Left renal pelvis (tissue), 4 donors: ENCODE results near the gene MED27. TPM values are rescaled to one million over a fixed set of nuclear protein-coding genes. Genes with fewer than 3 reads are reported as not detected.

ENCODE experiments used
- DNase-seq, 4 donors: peaks; one replicate each; pipeline ENCODE4 v3.0.0-alpha.2; 2013; ENCODE audit warnings: low read depth in 4 of 4, low spot score in 3 of 4
- polyA plus RNA-seq, 4 donors: library from polyadenylated mRNA; unstranded; fragments of 120-200 nt; gene quantifications; one replicate each; pipeline ENCODE4 v1.2.1, GENCODE V29; 2013; ENCODE audit not compliant: insufficient read length in 4 of 4

Gene MED27
- polyA plus RNA-seq, 4 donors = 17.1 to 22.4 (median 21.8) TPM

DNA sequence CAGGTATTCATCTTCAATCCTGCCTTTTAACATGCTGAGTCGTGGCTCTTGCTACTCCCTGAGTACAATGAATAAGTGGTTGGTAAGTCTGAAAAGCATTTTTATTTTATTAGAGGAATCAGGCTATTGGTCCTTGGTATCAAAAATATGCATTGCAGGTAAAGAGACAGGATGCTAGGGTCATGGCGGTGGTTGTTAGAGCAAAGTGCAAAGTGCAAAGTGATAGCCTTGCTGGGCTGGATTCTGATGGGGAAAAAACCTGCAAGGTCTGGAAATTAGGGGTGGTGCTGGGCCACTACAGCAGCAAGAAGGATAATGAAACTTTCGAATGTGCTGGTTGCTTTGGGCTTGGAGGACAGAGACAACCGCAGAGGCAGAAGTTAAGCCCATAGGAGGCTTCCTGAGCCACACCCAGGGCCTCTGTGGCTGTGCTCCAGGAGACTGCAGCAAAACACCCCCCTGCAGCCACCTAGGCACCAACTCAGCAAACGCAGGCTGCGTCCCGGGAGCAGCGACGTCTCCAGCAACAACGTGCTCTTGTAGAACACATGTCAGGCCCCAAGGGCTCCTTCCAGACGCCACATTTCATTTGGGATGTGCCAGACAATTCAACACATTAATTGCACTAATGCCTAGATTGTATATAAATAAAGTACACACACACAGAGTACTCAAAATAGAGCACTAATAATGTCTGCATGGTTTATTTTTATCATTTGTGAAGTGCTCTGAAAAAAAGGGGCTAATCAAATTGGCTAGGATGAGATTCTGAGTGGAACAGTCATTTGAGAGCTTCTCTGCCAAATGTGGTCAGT lies 190.0 kb downstream of the MED27 start:
- no peak for DNase-seq

GRCh38 chr9:131888923-131889322 lies 190.7 kb downstream of the MED27 start:
- DNase-seq = no peak

DNA sequence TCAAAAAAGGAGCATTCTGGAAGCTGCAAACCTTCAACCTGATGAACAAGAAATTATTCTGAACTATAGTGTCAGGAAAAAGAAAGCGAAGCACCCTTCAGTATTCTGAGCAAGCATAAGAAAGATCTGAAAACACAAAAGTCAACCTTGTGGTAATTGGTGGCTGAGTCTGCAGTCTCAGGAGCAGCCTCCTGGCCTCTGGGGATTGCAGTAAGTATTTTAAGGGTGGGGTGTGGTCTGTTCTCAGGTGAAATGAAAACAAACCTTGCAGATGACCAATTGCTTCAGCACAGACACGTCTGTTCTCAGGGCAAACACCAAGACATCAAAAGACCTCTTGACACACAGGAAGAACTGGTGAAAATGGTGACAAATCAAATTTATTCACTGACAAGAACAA lies 192.0 kb downstream of the MED27 start:
- DNase-seq = no peak

DNA sequence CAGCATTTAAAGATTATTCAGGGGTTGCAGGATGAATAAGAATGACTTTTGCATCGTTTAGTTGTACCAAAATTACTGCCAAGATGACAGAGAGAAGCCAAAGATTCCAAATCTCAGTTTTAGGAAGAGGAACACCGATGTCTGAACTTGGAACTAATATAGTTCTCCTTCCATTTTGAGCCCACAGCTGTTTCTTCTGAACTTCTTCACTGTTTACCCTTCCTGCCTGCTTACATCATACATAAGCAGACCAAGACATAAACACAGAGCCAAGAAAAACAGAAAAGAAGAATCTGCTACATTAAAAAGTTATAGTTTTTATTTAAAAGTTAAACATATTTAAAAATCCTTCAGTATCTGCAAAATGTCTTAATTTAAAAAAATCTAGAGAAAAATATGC lies 192.8 kb downstream of the MED27 start:
- DNase-seq = peak in 1 of 4 donors; percentile 10

DNA sequence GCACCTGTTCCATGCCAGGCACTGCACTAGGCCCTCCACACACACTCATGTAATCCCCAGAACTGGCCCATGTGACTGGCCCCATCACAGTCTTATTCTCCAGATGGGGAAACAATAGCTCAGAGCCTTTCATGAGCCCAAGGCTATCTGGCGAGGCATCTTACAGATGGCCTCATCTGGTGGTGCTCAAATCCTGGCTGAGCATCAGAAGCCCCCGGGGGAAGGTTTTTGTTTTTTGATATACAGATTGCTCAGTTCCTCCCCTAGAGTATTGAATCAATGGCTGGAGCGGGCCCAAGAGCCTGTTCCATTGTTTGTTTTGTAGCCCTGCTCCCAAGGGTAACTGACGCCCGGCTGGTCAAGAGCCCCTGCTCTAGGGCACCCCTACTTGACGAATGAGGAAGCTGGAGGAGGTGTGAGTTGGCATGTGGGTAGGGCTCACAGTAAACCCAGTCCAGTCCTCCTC lies 194.5 kb downstream of the MED27 start:
- DNase-seq = no peak

DNA sequence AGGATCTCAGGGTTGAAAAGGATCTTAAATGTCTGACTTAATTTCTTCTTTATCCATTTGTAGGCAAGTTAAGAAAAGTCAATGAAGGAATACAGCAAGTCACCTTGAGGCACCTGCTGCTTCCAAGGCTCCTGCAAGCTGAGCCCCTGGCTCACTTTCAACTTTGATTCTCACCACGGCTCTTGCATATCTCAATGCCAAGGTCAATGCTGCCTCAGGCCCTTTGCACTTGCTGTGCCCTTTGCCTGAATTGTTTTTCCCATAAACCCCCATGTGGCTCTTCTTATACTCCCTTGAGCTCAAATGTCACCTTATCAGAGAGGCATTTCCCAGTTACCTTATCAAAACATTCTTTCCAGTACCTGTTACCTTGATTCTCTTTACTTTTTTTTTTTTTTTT lies 195.4 kb downstream of the MED27 start:
- DNase-seq = no peak

DNA sequence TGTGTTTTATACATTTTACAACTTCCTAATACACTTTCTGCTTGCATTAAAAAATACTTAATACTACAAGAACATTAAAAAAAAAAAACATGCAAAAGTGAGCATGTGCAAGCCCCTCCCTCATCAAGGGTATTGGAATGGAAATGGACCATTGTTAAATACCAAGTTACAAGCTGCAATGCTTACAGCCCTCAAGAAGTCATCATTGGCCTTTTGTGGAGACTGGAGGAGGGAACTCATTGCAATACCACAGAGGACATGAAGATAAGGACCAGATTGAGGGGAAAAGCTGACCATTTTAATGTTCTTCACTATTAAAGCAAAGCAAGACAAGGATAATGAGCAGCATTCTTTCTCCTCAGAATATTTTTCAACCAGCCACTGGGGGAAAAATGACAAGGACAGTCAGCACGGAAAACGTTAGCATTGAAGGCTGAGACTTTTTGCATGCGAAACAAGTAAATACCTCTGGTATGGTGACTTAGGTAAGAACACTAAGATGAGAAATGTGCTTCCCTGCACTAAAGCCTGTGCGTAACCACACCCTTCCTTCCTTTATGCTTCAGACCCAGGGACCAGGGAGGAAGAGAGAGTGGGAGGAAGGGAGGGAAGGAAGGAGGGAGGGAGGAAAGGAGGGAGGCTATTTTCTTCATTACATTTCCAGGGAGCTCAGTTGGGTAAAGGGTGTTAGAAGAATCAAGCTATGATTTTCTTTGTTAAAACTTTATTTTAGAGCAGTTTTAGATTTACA lies 198.7 kb downstream of the MED27 start:
- DNase-seq = no peak

DNA sequence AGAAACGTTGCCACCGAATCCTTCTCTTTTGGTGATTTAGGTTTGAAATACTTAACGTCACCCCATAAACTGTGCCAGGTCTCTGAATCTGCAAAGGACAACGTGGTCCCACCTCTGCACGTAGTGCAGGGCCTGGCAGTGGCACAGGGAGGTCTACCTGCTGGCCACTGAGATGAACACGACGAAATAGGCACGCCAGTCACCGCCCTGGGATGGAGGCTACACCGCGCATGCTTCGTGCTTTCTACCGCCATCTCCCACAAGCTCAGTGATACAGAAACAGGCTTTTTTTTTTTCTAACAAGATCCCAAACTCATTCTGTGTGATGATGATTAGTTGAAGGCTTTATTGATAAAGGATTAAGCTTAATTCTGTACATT lies 199.8 kb downstream of the MED27 start:
- DNase-seq = no peak

DNA sequence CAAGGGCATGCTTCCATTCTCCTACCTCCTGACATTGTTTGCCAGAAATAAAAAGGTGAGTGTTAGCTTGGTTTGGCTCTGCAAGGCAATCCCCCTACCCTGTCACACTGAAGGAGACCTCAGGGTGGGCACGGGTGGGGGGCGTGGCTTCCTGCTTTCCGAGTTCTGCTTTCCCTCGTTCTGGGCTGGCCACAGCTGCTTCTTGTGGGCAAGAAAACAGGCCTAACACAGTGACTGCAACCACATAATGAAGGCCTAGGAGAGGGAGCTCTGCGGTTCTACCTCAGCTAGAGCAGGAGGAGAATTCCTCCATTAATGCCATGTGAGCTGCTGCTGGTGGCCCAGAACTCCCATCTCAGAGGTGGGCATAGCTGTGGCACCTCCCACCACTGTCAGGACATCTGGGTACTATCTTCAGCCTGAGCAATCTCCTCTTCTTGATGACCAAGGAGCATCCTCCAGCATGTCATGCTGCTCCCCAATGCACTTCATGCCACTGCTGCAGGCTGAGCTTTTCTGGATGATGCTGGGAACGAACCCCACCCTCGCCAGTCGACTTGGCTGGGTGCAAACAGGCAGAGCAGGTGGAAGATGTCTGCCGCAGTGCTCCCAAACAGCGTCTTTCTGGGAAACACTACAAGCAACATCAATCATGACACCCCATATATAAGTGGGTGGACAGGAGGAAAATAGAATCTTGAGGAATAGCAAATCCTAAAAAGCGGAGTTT lies 200.3 kb downstream of the MED27 start:
- no peak for DNase-seq

DNA sequence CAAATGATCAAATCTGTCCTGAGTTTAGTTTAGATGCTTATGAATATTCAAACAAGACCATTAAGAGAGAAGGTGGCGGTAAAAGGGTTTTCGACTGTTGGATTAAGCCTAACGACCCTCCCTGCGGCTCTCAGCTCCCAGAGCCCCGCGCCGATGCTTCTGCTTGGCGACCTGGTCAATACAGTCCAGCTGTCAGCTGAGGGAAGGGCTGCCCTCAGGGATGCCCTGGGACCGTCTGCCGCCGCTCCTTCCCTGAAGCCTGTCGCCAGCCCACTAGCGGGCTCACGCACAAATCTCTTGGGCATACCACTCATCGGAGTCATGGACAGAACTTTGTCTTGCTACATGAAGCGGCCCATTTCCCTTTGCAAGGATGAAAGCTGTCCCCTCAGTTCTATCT lies 203.2 kb downstream of the MED27 start:
- no peak for DNase-seq

DNA sequence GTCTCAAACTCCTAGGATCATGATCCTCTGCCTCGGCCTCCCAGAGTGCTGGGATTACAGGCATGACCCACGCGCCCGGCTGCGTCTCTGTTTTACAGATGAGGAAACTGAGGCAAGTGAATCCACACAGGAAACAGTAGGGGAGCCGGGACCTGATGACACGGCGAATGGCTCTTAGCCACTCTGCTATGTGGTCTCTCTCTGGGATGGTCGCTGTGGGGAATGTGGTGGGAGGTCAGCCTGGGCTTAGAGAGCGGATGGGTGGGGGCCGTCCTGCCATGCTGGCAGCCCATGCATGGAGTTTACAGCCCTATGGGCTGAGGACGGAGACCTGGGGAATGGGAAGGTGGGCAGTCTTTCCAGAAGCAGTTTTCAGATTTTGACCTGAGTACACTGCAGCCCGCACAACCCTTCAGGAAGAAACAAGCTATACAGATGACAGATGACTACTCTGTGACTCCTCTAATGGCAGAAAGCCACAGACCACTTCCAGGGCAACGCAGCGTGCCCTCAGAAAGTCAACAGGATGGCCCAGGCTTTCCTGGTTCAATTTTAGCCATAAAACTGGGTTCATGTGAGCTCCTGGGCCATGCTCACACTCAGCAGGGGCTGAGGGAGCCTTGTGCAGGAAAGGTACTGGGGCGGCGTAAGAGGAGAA lies 203.7 kb downstream of the MED27 start:
- no peak for DNase-seq

DNA sequence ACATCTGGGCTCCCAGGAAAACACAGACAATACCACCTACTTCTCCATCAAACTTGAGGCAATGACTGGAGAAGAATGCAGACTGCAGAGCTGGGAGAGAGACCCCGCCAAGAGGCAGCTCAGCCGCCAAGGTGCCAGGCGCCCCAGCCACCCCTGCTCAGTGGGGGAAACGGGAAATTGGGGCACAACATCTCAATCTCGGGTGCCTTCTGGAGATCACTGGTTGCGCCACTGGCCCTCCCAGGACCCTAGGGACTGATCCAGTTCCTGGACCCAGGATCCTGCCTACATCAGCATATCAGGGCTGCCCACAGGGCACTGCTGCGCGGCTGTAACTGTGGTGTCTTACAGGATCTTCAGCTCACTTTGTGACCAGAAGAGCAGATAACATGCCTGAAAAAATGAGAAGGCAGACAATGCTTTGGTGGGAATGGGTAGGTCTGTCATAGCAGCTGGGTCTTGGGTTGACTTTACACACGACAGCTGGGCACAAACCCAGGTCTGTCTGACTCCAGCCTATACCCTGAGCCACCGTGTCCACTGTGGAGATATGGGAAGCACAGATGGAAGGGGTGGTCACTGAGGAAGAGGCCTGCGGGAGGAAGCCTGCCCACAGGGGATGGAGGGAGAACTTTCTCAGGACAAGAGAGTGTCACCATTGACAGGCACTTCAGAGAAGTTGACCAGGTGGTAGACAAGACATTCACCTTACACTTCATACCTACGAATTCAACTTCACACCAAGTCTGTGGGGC lies 204.6 kb downstream of the MED27 start:
- DNase-seq = no peak

DNA sequence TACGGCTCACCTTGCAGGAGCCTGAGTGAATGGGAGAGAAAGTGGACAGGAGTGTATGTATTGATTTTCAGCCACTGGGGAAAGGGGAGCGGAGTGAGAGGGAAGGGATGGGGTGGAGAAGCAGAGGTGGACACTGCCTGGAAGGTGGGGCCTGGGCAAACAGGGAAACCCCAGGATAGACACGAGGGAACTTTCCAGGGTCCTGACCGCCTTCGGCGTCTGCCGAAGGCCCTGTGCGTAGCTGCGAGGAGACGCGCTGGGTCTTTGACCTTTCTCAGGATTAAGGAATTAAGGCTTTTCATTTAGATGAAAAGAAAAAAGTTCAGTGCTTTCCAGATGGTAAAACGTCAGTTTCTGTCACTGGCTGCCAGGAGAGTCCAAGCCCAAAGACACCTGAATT lies 205.2 kb downstream of the MED27 start:
- no peak for DNase-seq

DNA sequence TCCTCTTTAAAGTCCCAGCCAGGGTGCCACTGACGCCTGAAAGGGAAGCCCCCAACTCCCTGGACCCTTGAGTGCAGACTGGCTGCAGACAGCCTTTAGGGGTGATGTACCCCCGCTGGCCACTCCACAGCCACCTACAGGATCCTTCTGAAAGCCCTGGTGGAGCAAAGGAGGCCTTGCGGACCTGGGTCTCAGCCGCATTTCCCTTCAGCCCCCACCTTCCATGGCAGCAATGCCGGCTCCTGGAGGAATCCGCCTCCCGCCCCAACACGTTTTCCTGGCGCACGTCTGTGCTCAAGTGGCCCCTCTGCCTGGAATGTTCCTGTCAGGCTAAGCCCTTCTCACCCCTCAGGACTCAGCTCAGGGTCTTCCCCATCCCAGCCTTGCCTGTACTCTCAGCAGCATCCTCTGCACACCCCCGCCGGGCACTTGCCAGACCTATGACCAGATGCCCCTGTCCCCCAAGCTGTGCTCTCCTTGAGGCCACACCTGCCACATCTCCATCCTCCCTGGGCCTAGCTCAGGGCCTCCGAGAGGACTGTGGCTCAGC lies 205.7 kb downstream of the MED27 start:
- DNase-seq = no peak

DNA sequence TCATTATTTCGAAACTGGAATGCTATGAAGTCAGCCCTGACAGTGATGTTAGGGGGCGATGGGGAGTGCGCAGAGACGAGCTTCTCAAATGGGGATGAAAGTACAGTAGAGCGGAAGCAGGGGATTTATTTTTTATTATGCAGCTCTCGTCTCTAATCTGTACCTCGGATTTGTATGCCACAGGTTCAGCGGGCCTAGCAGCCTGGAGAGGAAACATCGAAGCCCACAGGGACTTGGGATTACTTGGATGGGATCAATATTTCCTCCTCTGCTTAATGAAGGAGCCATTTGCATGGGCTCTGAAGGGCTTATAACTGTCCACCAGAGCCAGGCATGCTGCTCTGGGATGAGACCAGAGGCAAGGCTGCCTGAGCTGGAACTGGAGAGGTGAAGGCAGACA lies 206.3 kb downstream of the MED27 start:
- no peak for DNase-seq

DNA sequence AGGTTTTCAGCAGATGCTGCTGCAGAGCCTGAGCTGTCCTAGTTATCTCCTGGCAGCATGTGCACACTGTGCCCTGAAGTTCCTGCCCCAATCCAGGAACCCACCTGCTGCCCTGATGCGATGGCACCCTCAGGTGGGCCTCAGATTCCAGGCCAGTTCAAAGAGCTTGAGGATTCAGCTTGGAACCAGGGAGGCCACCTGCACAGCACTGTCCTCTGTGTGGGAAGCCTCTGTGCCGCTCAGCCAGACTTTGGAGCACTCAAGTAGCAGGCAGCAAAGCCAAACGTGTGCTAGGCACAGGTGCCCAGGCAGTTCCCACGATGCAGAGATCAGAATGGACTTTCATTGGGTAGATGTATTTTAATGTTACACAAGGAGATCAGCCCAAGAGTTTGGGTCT lies 207.0 kb downstream of the MED27 start:
- no peak for DNase-seq

DNA sequence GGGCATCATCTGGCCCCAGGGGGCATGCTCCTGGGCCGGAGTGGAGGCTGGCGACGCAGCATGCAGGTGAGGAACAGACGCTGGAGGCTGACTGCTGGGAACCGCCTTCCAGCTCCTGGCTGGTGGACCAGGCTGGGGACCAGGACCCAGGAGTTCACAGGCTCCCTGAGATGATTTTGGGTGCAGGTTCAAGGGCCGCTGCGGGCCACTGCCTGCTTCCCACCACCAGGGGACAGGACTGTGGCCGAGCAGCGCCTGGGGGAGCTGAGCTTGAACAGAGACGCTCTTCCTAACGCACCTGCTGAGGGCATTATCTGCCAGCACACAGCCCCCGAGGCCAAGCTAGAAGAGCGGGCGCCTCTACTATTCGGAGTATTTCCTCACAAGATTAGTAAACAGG lies 207.7 kb downstream of the MED27 start:
- DNase-seq = no peak

- no peak for DNase-seq
These were observed 209.5 kb downstream of the MED27 start for GRCh38 chr9:131870156-131870555.

DNA sequence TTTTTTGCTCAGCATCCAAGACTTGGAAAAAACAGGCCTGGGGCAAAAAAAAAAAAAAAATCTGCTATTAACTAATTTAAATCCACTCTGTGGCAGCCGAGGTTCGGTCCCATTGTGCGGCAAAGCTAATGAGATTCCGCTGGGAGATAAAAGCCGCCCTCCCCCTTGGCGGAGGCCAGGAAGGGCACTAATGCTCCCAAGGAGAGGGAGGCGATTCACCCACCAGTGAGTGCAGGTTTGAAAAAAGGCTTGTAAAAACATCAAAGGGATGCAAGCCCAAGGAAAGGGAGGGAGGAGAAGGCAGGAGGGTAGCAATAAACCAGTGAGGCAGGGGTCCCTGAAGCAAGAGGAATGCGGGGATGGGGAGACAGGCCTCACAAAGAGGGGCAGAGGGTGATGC lies 210.3 kb downstream of the MED27 start:
- DNase-seq = no peak

GRCh38 chr9:131868766-131869165 lies 210.9 kb downstream of the MED27 start:
- no peak for DNase-seq
